ENCODE measurements around the gene ALOX5AP.

DNA sequence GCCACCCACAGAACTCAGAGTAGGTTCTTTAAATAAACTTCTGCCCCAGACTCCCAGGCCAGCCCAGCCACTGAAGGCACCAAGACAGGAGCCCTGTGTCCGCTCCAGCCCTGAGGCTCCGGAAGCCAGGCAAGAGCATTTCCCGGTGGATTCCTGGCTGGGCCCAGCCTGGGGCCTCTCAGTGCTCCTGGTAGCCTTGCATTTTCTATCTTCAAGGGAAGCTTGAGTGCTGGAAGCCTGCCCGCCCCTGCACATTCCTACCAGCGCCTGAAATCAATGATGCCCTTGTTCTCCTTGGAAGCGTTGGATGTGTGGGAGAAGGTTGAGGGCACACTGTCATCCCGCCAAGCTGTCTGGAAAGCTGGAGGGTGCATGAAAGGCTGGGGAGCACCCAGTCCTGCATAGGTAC is 70.3 kb downstream of the ALOX5AP start:
- TF ChIP-seq POLR2A (IDR thresholded peaks at IDR 0.05) = no peak
- TF ChIP-seq, protein P1, sequence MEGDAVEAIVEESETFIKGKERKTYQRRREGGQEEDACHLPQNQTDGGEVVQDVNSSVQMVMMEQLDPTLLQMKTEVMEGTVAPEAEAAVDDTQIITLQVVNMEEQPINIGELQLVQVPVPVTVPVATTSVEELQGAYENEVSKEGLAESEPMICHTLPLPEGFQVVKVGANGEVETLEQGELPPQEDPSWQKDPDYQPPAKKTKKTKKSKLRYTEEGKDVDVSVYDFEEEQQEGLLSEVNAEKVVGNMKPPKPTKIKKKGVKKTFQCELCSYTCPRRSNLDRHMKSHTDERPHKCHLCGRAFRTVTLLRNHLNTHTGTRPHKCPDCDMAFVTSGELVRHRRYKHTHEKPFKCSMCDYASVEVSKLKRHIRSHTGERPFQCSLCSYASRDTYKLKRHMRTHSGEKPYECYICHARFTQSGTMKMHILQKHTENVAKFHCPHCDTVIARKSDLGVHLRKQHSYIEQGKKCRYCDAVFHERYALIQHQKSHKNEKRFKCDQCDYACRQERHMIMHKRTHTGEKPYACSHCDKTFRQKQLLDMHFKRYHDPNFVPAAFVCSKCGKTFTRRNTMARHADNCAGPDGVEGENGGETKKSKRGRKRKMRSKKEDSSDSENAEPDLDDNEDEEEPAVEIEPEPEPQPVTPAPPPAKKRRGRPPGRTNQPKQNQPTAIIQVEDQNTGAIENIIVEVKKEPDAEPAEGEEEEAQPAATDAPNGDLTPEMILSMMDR (IDR thresholded peaks at IDR 0.05) = no peak

All from upper lobe of left lung (tissue), 4 donors.